GM19328 (cell line): ENCODE data around the gene ST6GALNAC3.
A peak's percentile ranks its signal among the peaks of the same experiment; 100 is the strongest.

Experiments used
- ATAC-seq: cut with Tn5 transposase; IDR thresholded peaks from one replicate; pipeline ENCODE4 v1.9.1; 2021; ENCODE audit warnings: mild to moderate bottlenecking, moderate library complexity; ENCODE audit not compliant: unreplicated experiment

The ST6GALNAC3 gene

DNA sequence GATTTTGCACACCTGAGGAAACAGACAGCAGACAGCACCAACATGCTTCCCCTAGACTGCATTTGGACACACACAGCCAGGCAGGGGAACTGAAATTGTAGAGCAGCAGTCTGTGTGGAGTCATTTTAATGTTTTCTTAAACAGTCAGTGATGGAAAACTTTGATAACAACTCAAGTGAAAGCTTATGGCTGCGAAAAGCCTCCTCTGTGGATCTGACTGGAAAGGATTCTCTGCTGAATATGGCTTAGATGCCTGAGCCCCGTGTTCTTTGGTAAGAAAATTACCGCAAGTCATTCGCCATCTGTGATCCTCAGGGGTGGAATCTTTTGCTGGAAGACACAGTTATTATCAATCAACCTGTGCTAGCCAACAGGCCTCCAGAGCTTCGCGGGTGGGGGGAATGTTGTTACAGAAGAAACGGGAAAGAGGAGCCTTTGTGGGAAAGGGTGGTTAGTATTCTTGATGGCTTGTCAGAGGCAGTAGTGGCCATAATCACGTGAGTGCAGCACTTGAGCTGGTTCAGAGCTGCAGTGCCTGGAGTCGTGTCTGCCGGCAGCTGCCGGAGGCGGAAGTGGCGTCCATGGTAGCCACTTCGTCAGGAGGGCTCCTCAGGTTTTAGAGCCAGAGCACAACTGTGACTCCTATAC lies 204.7 kb downstream of the ST6GALNAC3 start:
- ATAC-seq, result no peak

DNA sequence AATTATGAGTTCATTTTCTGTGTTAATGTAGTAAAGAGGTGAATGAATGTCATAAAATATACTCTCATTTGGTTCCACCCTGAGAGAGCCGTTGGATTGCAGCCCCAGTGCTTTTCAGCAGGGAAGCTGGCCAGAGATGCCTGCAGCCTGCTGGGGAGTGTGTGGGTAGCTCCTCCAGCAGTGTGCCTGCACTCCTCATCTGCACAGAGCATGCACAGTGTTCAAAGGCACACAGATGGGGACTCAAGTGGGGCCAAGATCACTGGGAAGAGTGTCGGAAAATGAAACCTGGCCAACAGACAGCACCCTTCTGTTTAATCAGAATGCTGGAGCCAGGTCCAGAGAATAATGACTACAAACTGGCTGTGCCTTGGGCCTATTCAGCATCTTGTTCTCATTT lies 206.8 kb downstream of the ST6GALNAC3 start:
- ATAC-seq, result no peak

DNA sequence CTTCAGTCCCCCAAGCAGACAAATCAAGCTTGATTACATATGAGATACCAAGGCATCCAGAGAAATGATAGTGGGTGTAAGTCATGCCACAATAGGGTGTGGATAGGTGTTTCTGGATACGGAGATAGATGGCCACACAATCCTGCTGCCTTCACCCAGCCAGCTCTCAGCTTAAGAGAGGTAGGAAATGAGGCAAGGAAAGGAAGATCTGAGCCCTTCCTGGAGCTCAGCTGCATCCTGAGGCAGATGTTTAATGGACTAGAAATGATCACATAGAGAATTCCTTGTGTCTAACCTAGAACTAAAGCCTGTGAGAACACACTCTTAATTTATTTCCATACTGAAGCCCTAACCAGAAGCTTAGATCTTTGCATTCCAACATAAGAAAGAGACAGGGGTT lies 210.3 kb downstream of the ST6GALNAC3 start:
- ATAC-seq, result no peak

DNA sequence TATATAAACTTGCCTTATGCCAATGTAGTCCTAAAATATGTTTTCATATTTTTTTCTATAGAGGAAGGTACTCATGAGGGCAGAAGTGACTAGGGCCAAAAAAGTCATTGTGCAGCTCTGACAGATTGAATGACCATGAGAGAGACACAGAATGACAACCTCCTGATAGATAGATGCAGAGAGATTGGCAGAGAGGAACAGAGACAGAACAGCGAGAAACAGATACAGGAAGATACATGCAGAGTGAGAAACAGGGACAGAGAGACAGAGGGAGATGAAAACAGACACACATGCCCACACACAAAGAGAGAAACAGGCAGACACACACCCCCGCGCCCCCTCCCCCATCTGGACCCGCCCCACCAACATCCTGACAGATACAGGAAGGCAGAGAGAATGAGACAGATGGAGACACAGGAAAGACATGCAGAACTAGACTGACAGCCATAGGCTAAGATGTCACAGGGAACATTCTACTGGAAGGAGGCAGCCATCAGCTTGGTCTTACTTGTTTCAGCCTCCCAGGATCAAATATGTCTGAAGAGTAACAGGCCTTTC lies 211.1 kb downstream of the ST6GALNAC3 start:
- no peak for ATAC-seq

GRCh38 chr1:76287917-76288316 lies 213.4 kb downstream of the ST6GALNAC3 start:
- ATAC-seq, result no peak

GRCh38 chr1:76288758-76289483 lies 214.4 kb downstream of the ST6GALNAC3 start:
- no peak for ATAC-seq

- ATAC-seq, result no peak
Observed at GRCh38 chr1:76289692-76290091, 215.1 kb downstream of the ST6GALNAC3 start.

GRCh38 chr1:76290271-76290670 lies 215.7 kb downstream of the ST6GALNAC3 start:
- no peak for ATAC-seq

DNA sequence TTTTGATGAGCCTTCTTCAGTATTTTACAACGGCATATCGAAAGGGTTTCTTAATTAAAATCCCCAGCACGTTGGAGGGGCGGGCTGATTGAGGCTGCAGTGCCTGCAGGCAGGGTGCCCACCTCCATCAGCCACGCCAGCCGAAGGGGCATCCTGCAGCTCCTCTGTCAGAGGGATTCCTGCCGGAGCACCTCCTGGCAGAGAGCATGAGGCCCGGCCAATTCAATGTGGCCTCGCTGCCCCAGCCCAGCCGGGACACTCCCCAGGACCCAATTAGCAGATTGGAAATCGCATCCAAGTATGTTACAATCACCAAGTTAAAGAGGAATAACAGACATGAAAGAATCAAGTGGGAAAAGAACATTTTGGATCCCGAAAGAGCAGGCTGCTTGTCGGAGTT lies 216.6 kb downstream of the ST6GALNAC3 start:
- ATAC-seq, result no peak

DNA sequence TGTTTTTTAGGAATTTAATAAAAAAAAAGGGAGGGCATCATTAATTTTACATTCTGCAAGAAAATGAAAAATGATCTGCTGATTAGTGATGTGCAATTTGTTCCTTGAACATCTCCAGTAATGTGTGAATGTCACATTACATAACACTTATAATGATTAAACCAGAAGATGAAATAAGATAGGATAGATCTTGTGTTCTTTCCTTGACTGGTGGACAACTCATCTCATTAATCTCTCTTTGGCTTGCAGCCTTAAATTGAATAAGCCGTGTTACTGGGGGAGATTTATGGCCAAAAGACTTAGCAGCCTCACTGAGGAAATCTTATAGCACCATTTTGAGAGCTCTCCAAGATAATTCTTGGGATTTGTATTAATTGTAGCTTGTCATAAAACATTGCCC lies 217.2 kb downstream of the ST6GALNAC3 start:
- ATAC-seq, result no peak

GRCh38 chr1:76292418-76293184 lies 218.1 kb downstream of the ST6GALNAC3 start:
- ATAC-seq, result no peak

- ATAC-seq, result no peak
Observed at GRCh38 chr1:76293831-76294230, 219.3 kb downstream of the ST6GALNAC3 start.

DNA sequence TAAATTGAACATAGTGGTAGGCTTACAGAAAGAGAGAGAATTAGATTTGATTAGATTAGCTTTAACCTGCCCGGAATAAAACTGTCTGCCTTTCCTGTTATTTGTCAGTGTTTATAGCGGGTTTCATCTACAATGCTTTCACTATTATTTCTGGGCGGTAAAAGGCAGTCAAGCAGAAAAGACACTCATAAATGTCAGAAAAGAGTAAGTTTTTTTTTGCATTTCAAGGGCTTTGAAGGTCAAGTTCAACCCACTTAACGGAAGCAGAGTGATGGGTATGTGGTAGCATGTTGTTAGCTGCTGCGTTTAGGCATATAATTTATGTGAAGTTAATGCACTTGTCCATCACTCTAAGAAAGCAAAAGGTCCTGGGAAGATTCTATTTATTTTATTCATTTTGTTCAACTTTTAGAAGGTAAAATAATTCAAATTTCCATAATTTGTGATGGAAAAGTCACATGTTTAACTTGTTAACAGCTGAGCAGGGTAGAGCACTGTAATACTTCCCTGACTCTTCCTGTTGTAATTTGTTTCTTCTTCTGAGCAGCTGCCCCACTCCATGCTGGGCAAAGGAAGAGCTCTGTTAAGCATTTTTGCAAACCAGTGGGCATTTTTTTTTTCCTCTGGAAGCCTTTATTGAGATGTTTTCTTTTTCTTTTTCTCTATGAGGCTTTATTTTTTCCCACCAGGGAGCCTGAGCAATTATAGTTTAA lies 220.1 kb downstream of the ST6GALNAC3 start:
- peak; percentile 71 for ATAC-seq

- no peak for ATAC-seq
Observed at GRCh38 chr1:76298399-76298798, 223.9 kb downstream of the ST6GALNAC3 start.

DNA sequence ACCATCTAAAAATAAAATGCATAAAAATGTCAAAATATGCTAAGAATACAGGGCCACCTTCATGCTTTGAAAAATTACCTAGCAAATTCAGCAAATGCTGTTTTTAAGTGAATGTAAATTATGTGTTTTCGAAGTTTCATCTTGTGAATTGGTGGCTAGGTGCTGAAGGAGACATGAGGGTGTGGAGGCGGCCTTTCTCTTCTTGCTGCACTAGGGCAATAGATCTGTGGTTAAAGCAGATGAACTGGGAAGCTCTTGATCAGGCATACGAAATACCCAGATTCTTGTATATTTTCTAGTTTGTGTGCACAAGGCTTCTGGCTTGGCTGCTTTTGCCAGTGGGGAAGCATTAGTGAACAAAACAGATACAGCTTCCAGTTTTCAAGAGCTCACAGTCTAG lies 224.5 kb downstream of the ST6GALNAC3 start:
- ATAC-seq, result no peak

GRCh38 chr1:76300556-76300955 lies 226.0 kb downstream of the ST6GALNAC3 start:
- no peak for ATAC-seq

DNA sequence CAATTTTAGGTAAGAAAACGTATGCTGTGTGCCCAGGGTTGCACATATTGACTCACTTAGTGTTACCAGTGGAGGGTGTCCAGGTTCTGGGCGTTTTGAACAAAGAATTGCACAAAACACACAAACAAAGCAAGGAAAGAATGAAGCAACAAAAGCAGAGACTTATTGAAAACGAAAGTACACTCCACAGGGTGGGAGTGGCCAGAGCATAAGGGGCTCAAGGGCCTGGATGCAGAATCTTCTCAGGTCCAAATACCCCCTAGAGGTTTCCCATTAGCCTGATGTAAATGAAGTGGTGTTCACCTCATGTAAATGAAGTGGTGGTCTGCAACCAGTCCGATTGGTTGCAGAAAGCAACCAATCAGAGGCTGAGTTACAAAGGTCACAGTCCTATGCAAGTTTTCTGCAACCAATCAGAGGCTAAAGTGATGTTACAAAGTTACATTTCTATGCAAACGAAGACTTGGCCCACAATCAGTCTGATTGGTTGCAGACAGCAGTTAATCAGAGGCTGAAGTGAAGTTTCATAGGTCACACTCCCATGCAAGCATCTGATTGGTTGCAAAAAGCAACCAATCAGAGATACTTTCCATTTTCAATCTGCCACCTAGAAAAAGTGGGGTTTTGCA lies 228.3 kb downstream of the ST6GALNAC3 start:
- ATAC-seq, result no peak

DNA sequence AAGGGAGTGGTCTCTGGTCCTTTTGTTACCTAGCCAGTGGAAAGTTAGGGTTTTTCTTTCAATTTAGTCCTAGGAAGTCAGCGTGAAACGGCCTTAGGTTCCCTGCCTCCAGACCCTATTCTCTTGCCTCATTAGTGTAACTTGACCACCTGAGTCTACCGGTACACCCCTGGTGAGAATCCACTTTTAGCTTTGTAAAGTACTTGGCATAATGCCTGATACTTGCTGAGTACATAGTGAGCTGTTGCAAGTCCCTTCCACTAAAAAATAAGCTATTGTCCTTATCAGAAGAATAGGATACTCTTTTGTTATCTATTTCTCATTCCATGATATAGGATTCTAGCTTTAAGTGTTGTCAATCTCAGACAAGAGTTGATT lies 228.8 kb downstream of the ST6GALNAC3 start:
- ATAC-seq, result no peak

DNA sequence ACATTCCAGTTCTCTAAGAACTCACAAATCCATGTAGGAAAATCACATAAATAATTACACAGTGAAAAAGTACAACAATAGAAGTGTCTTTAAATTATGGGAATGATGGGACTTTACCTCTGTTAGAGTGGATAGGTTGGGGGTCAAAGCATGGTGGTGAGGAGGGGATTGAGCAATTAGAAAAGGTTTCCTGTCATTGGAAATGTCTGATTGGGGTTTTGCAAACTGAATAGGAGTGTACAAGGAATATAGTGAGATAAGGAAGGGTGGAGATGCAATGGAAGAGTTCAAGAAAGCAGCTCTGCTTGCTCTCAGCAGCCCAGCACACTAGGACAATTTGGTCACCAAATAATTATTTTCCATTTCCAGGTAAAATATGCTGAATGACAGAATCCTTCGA lies 238.8 kb downstream of the ST6GALNAC3 start:
- no peak for ATAC-seq

- ATAC-seq, result no peak
Observed at GRCh38 chr1:76314730-76315129, 240.2 kb downstream of the ST6GALNAC3 start.
